AG09309 (cell line): ENCODE data around the gene PAGE4.

Experiments
- DNase-seq: peaks from one replicate; pipeline ENCODE4 v3.0.0-alpha.2; 2010; ENCODE audit warnings: low read depth
- H3K4me3 ChIP-seq: 2 replicates; pipeline ENCODE4 v1.5.1; 2011; ENCODE audit warnings: mild to moderate bottlenecking, low read depth, low read length, moderate library complexity; ENCODE audit not compliant: control insufficient read depth
- CTCF ChIP-seq: IDR thresholded peaks from 2 replicates; pipeline ENCODE4 v1.5.1; 2011; ENCODE audit warnings: mild to moderate bottlenecking, low read depth, low read length, inconsistent platforms; ENCODE audit not compliant: insufficient read depth, control insufficient read depth; ENCODE audit errors: missing control alignments

The PAGE4 gene

GRCh38 chrX:49816435-49816834, 12.7 kb upstream of the PAGE4 start:
- no peak overlapping the region for H3K4me3 ChIP-seq
- DNase-seq, result no peak
- no peak for TF ChIP-seq CTCF

GRCh38 chrX:49838374-49838773, 9.3 kb downstream of the PAGE4 start:
- peak; percentile 63 for TF ChIP-seq CTCF
- no peak for DNase-seq
- H3K4me3 ChIP-seq, result no peak overlapping the region

GRCh38 chrX:49840679-49841078, 11.6 kb downstream of the PAGE4 start:
- DNase-seq, result no peak
- no peak overlapping the region for H3K4me3 ChIP-seq
- peak; percentile 37 for TF ChIP-seq CTCF

- H3K4me3 ChIP-seq, result no peak overlapping the region
- no peak for TF ChIP-seq CTCF
- no peak for DNase-seq
Observed at GRCh38 chrX:49842621-49843020, 13.5 kb downstream of the PAGE4 start.

GRCh38 chrX:49844611-49845010, 15.5 kb downstream of the PAGE4 start:
- TF ChIP-seq CTCF, result no peak
- no peak overlapping the region for H3K4me3 ChIP-seq
- no peak for DNase-seq

- H3K4me3 ChIP-seq, result no peak overlapping the region
- no peak for TF ChIP-seq CTCF
- DNase-seq, result no peak
Observed at GRCh38 chrX:49845701-49846403, 16.7 kb downstream of the PAGE4 start.
